ENCODE data around the gene ARHGAP26.

DNA sequence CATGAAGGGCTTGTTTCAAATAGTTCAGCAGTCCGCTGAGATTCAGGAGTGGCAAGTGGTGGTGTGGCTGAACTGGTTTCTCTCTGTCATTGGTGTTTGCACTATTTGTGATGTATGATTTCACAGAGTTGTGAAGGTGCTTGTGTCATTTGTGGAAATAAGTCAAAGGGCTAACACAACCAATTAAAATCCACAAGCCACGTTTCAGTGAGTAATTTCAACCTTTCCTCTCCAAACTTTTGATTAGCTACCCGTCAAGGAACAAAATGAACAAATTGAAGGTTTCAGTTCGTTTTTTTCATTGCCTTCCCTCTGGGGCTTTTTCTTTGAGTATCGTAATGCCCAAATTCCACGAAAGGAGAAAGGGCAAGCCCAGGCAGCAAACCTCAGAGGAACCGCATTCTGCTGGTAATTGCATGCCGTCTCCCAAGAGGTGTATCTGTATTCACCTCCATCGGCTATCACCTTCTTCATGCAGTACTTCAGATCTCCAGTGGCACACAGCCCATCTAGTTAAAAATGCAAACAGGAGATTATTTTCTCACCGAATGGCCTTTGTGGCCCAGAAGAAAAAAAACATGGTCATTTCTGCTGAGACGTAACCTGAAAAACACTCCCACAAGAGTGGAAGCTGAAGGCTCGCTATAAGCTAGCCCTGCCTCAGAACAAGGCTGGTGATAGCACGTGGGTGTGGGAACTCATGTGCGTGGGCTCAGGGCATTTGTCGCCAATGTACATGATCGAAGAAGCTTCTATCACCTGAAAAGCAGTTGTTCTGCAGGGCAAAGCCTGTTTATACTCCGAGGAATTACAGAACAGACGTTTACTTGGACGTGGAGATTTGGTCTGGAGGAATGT, 436.2 kb downstream of the ARHGAP26 start:
- no peak for TF ChIP-seq EZH2 (IDR thresholded peaks at IDR 0.05; ENCODE audit: low read length, missing control alignments)
- TF ChIP-seq, protein P1, sequence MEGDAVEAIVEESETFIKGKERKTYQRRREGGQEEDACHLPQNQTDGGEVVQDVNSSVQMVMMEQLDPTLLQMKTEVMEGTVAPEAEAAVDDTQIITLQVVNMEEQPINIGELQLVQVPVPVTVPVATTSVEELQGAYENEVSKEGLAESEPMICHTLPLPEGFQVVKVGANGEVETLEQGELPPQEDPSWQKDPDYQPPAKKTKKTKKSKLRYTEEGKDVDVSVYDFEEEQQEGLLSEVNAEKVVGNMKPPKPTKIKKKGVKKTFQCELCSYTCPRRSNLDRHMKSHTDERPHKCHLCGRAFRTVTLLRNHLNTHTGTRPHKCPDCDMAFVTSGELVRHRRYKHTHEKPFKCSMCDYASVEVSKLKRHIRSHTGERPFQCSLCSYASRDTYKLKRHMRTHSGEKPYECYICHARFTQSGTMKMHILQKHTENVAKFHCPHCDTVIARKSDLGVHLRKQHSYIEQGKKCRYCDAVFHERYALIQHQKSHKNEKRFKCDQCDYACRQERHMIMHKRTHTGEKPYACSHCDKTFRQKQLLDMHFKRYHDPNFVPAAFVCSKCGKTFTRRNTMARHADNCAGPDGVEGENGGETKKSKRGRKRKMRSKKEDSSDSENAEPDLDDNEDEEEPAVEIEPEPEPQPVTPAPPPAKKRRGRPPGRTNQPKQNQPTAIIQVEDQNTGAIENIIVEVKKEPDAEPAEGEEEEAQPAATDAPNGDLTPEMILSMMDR (conservative IDR thresholded peaks at IDR 0.05 in 1 of 2, IDR thresholded peaks at IDR 0.05 in 1 of 2; ENCODE audit: low read depth in 1 of 2, low read length in 2 of 2), result no peak
